Mesenchymal stem cell (in vitro differentiated cells and primary cell): ENCODE data around the gene PAEP.
"Not testable (repeated sequence)": the region's sequence is repeated elsewhere in the genome, so short reads cannot be mapped to it uniquely, and the experiment has no call there.

ENCODE experiments used
- DNase-seq: peaks from one replicate; pipeline ENCODE4 v3.0.0-alpha.2; 2013
- H2AFZ ChIP-seq: one replicate; pipeline ENCODE4 v1.6.1; 2013; ENCODE audit warnings: low read depth, mild to moderate bottlenecking, control low read depth, inconsistent platforms, low read length, moderate library complexity
- H2AK5ac ChIP-seq: 2 replicates; pipeline ENCODE4 v1.6.1; 2013; ENCODE audit warnings: low read length, moderate library complexity, mild to moderate bottlenecking, inconsistent platforms; ENCODE audit not compliant: severe bottlenecking
- H2BK120ac ChIP-seq: one replicate; pipeline ENCODE4 v1.6.1; 2013; ENCODE audit warnings: low read depth, mild to moderate bottlenecking, inconsistent platforms, low read length, moderate library complexity
- H2BK12ac ChIP-seq, 2 experiments: one replicate each; pipeline ENCODE4 v1.6.1; 2013; ENCODE audit warnings: inconsistent platforms in 2 of 2, low read length in 2 of 2, mild to moderate bottlenecking in 2 of 2, moderate library complexity in 2 of 2, control low read depth in 1 of 2
- H2BK15ac ChIP-seq: one replicate; pipeline ENCODE4 v1.6.1; 2013; ENCODE audit warnings: mild to moderate bottlenecking, low read depth, inconsistent platforms; ENCODE audit not compliant: poor library complexity, severe bottlenecking
- H2BK5ac ChIP-seq: 2 replicates; pipeline ENCODE4 v1.6.1; 2013; ENCODE audit warnings: low read depth, mild to moderate bottlenecking, low read length, control low read depth, inconsistent platforms; ENCODE audit not compliant: poor library complexity, severe bottlenecking
- H3K14ac ChIP-seq, 2 experiments: one replicate each; pipeline ENCODE4 v1.6.1; 2013; ENCODE audit warnings: inconsistent platforms in 2 of 2, low read length in 2 of 2, control low read depth in 1 of 2, mild to moderate bottlenecking in 1 of 2, moderate library complexity in 1 of 2
- H3K18ac ChIP-seq, 2 experiments: one replicate each; pipeline ENCODE4 v1.6.1; 2013; ENCODE audit warnings: inconsistent platforms in 2 of 2, low read length in 2 of 2, control low read depth in 1 of 2, low read depth in 1 of 2, mild to moderate bottlenecking in 1 of 2
- H3K23ac ChIP-seq, 2 experiments: one replicate each; pipeline ENCODE4 v1.6.1; 2013; ENCODE audit warnings: inconsistent platforms in 2 of 2, low read length in 2 of 2, mild to moderate bottlenecking in 2 of 2, moderate library complexity in 2 of 2, control low read depth in 1 of 2
- H3K27ac ChIP-seq: 2 replicates; pipeline ENCODE4 v1.5.1; 2013; ENCODE audit warnings: mild to moderate bottlenecking, moderate library complexity, low read length, control low read depth, inconsistent platforms; ENCODE audit not compliant: poor library complexity, severe bottlenecking
- H3K27me3 ChIP-seq, 2 experiments: 2 replicates each; pipeline versions ENCODE4 v1.6.1 to v1.7.0; 2013; ENCODE audit warnings: low read length in 2 of 2, mild to moderate bottlenecking in 2 of 2, moderate library complexity in 2 of 2, control low read depth in 1 of 2, inconsistent platforms in 1 of 2; ENCODE audit not compliant: control insufficient read depth in 1 of 2, insufficient read depth in 1 of 2
- H3K36me3 ChIP-seq, 2 experiments: 2 replicates each; pipeline versions ENCODE4 v1.6.1 to v1.7.0; 2013; ENCODE audit warnings: low read length in 2 of 2, control low read depth in 1 of 2, inconsistent platforms in 1 of 2, low read depth in 1 of 2, mild to moderate bottlenecking in 1 of 2; ENCODE audit not compliant: insufficient read depth in 2 of 2, control insufficient read depth in 1 of 2
- H3K4ac ChIP-seq, 2 experiments: one replicate each; pipeline ENCODE4 v1.6.1; 2013; ENCODE audit warnings: inconsistent platforms in 2 of 2, low read length in 2 of 2, mild to moderate bottlenecking in 2 of 2, moderate library complexity in 2 of 2, control low read depth in 1 of 2, low read depth in 1 of 2
- H3K4me1 ChIP-seq: 2 replicates; pipeline ENCODE4 v1.6.1; 2013; ENCODE audit warnings: low read depth, low read length, control low read depth; ENCODE audit not compliant: control insufficient read depth, insufficient read depth
- H3K4me2 ChIP-seq: 2 replicates; pipeline ENCODE4 v1.6.1; 2013; ENCODE audit warnings: low read length, mild to moderate bottlenecking, inconsistent platforms; ENCODE audit not compliant: poor library complexity, severe bottlenecking
- H3K4me3 ChIP-seq, 2 experiments: 2 replicates each; pipeline versions ENCODE4 v1.5.1 to v1.7.0; 2013; ENCODE audit warnings: low read length in 2 of 2, mild to moderate bottlenecking in 2 of 2, control low read depth in 1 of 2, low read depth in 1 of 2; ENCODE audit not compliant: insufficient read depth in 1 of 2
- H3K79me1 ChIP-seq: replicated peaks from 2 replicates; pipeline ENCODE4 v1.6.1; 2013; ENCODE audit warnings: mild to moderate bottlenecking, control low read depth, low read length, inconsistent platforms; ENCODE audit not compliant: poor library complexity, severe bottlenecking
- H3K9ac ChIP-seq: 2 replicates; pipeline ENCODE4 v1.7.0; 2013; ENCODE audit warnings: mild to moderate bottlenecking, low read length, moderate library complexity
- H3K9me3 ChIP-seq: 2 replicates; pipeline ENCODE4 v1.7.0; 2013; ENCODE audit warnings: mild to moderate bottlenecking, low read length; ENCODE audit not compliant: control insufficient read depth
- H4K8ac ChIP-seq: one replicate; pipeline ENCODE4 v1.6.1; 2013; ENCODE audit warnings: inconsistent platforms, mild to moderate bottlenecking, low read length, moderate library complexity
- H4K91ac ChIP-seq: one replicate; pipeline ENCODE4 v1.6.1; 2013; ENCODE audit warnings: mild to moderate bottlenecking, low read length, inconsistent platforms
- whole genome bisulfite sequencing: methylation state at CpG from one replicate; pipeline ENCODE4 v1.1.7; 2013; ENCODE audit warnings: mixed read lengths; 5-methylcytosine and 5-hydroxymethylcytosine counted together

Gene PAEP

DNA sequence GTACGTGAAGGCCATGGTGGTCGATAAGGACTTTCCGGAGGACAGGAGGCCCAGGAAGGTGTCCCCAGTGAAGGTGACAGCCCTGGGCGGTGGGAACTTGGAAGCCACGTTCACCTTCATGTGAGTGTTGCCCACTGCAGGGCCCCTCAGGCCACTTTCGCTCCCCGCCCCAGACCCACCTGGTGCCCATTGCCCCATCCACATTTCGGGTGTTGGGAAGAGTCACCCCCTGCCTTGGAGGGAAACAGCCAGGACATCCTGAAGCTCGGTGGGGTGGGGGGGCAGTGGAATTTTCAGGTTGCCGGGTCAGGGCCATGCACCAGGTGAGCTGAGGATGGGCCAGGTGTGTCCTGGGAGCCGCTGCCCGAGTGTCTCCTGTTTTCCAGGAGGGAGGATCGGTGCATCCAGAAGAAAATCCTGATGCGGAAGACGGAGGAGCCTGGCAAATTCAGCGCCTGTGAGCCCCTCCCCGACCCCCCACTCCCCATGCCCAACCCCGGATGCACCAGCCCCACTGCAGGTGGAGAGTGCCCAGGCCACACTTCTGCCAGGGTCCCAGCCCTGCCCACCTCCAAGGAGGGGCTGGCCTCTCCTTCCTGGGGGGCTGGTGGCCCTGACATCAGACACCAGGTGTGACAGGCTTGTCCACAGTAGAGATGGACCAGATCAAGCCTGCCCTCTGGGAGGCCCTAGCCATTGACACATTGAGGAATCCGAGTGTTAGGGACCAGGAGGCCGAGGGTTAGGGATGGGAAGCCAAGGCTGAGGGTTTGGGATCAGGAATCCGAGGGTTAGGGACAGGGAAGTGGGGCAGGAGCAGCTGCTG lies 14.6 kb upstream of the PAEP start:
- H3K9me3 ChIP-seq, H3K9ac ChIP-seq, H2BK15ac ChIP-seq, H3K36me3 ChIP-seq, H3K18ac ChIP-seq, H2BK12ac ChIP-seq, H3K4me2 ChIP-seq, H4K8ac ChIP-seq, H2AFZ ChIP-seq, H3K4me3 ChIP-seq, H3K14ac ChIP-seq, H3K79me1 ChIP-seq, H3K4me1 ChIP-seq, H2BK5ac ChIP-seq, H2BK120ac ChIP-seq, H2AK5ac ChIP-seq, H3K27ac ChIP-seq, DNase-seq, H3K4ac ChIP-seq, H4K91ac ChIP-seq, H3K23ac ChIP-seq: not testable (repeated sequence)
- H3K27me3 ChIP-seq = peaks cover 0 to 19% of the 10 kb centered on the region in 2 experiments
- WGBS = 83% methylated on average over 12 of the region's 21 CpGs

DNA sequence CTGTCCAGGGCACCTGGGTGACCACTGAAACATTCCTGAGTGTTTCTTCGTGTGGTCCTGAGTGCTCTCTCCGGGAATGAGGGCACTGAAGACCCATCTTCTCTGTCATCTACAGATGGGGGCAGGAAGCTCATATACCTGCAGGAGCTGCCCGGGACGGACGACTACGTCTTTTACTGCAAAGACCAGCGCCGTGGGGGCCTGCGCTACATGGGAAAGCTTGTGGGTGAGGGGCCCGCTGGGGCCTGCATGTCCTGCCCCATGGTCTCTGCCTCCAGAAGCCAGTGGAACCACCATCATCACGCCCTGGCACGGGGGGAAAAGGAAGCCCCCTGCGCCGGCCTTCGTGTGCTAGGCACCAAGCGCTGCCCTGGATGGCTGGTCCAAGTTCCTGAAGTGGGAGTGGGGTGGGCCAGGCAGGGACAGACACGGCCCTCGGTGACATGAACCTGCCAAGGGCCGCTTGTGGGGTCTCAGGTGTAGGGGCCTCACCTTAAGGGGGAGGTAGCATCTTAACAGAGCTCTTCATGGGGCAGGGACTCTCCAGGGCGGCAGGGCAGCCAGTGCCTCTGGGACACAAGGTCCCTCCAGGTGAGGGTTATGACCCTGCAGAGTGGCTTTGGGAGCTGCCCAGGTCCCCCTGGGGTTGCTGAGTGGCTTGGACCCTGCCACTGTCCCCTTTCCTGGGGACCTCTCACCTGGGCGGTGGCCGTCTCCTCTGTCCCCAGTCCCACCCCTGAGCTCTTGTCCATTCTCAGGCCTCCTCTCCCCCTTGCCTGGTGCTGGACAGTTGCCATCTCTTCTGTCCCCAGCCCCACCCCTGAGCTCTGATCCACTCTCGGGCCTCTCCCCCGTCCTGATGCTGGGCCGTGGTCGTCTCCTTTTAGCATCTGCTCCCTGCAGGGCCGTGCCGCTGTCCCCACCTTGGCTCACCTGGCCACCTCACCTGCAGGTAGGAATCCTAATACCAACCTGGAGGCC lies 13.5 kb upstream of the PAEP start:
- Histone ChIP-seq H3K9ac (no peak overlapping the region), H3K79me1 (no peaks in the 10 kb centered on the region), H3K23ac (no peak overlapping the region), H2BK120ac (no peak overlapping the region), H3K27me3 (peaks cover 0 to 19% of the 10 kb centered on the region in 2 experiments), H3K4me3 (no peak overlapping the region), H3K18ac (no peak overlapping the region), H2AK5ac (no peak overlapping the region), H3K27ac (no peak overlapping the region), H2BK5ac (no peak overlapping the region), H3K9me3 (no peaks in the 10 kb centered on the region), H3K4me2 (no peak overlapping the region), H3K4ac (no peak overlapping the region), H4K8ac (no peak overlapping the region), H4K91ac (no peak overlapping the region), H2BK12ac (no peak overlapping the region), H3K4me1 (no peaks in the 10 kb centered on the region), H2AFZ (no peak overlapping the region), H2BK15ac (no peak overlapping the region), H3K36me3 (no peaks in the 10 kb centered on the region), H3K14ac (no peak overlapping the region)
- WGBS = 79% methylated on average over 28 of the region's 28 CpGs
- no peak for DNase-seq

- DNase-seq, H3K9ac ChIP-seq, H3K4me1 ChIP-seq, H3K4me3 ChIP-seq, H3K27ac ChIP-seq, H3K18ac ChIP-seq, H4K8ac ChIP-seq, H2AK5ac ChIP-seq, H2BK15ac ChIP-seq, H4K91ac ChIP-seq, H3K36me3 ChIP-seq, H2BK5ac ChIP-seq, H3K9me3 ChIP-seq, H2BK12ac ChIP-seq, H2AFZ ChIP-seq, H2BK120ac ChIP-seq, H3K23ac ChIP-seq, H3K4me2 ChIP-seq, H3K14ac ChIP-seq, H3K4ac ChIP-seq, H3K79me1 ChIP-seq: not testable (repeated sequence)
- peaks cover 0 to 25% of the 10 kb centered on the region in 2 experiments for H3K27me3 ChIP-seq
- 85% methylated on average over 26 of the region's 28 CpGs for WGBS
Measured at GRCh38 chr9:135549478-135550343, 11.8 kb upstream of the PAEP start.
